ENCODE results near the gene SREK1. TPM values are rescaled to one million over a fixed set of nuclear protein-coding genes. Genes with fewer than 3 reads are reported as not detected.
"Not testable (repeated sequence)": the region's sequence is repeated elsewhere in the genome, so short reads cannot be mapped to it uniquely, and the experiment has no call there.

The SREK1 gene
- total RNA-seq, 6 experiments from 2014 or later: 20.9 to 44.4 (median 34.2) TPM

GRCh38 chr5:66136053-66136452 lies 8.0 kb upstream of the SREK1 start:
- TF ChIP-seq CTCF (IDR thresholded peaks at IDR 0.05): no peak
- no peak for TF ChIP-seq POLR2A (IDR thresholded peaks at IDR 0.05)
- WGBS (ENCODE audit: insufficient coverage, low coverage, low lambda C conversion rate, missing lambda C conversion rate): 62% methylated on average over 2 of the region's 2 CpGs
- Histone ChIP-seq H3K27me3 (no peaks in the 10 kb centered on the region), H3K9me3 (no peaks in the 10 kb centered on the region), H3K27ac (no peak overlapping the region), H3K36me3 (no peaks in the 10 kb centered on the region), H3K4me3 (no peak overlapping the region), H3K4me1 (no peaks in the 10 kb centered on the region)
- DNase-seq (no peak), ATAC-seq (no peak)
- intact Hi-C loops (cut with DNase I): no loop called here

- DNase-seq; H3K4me3 ChIP-seq; H3K9me3 ChIP-seq; H3K27ac ChIP-seq; H3K27me3 ChIP-seq; H3K4me1 ChIP-seq; intact Hi-C loops (cut with DNase I); ATAC-seq; H3K36me3 ChIP-seq: not testable (repeated sequence)
- 62% methylated on average over 3 of the region's 3 CpGs for WGBS (ENCODE audit: insufficient coverage, low coverage, low lambda C conversion rate, missing lambda C conversion rate)
Observed at GRCh38 chr5:66136944-66137343, 7.2 kb upstream of the SREK1 start.

GRCh38 chr5:66138637-66139317 lies 5.3 kb upstream of the SREK1 start:
- Histone ChIP-seq H3K4me3 (no peak overlapping the region), H3K4me1 (no peaks in the 10 kb centered on the region), H3K27me3 (no peaks in the 10 kb centered on the region), H3K9me3 (no peaks in the 10 kb centered on the region), H3K36me3 (no peaks in the 10 kb centered on the region), H3K27ac (no peak overlapping the region)
- intact Hi-C loops (cut with DNase I): no loop called here
- DNase-seq (no peak), ATAC-seq (no peak)
- no CpG with 5 or more reads among the region's 1 CpG for WGBS (ENCODE audit: insufficient coverage, low coverage, low lambda C conversion rate, missing lambda C conversion rate)
- TF ChIP-seq CTCF (IDR thresholded peaks at IDR 0.05) (no peak), POLR2A (IDR thresholded peaks at IDR 0.05) (no peak)

GRCh38 chr5:66139318-66139712 lies 4.8 kb upstream of the SREK1 start:
- no peaks in the 10 kb centered on the region for H3K27me3 ChIP-seq
- TF ChIP-seq CTCF (IDR thresholded peaks at IDR 0.05): no peak
- no peak for TF ChIP-seq POLR2A (IDR thresholded peaks at IDR 0.05)
- WGBS (ENCODE audit: insufficient coverage, low coverage, low lambda C conversion rate, missing lambda C conversion rate): 69% methylated on average over 2 of the region's 2 CpGs
- DNase-seq (no peak), ATAC-seq (no peak)
- no peaks in the 10 kb centered on the region for H3K9me3 ChIP-seq
- H3K4me3 ChIP-seq: no peak overlapping the region
- H3K36me3 ChIP-seq: no peaks in the 10 kb centered on the region
- no peaks in the 10 kb centered on the region for H3K4me1 ChIP-seq
- intact Hi-C loops (cut with DNase I): no loop called here
- no peak overlapping the region for H3K27ac ChIP-seq

GRCh38 chr5:66142417-66142816 lies 1.7 kb upstream of the SREK1 start:
- ATAC-seq (no peak), DNase-seq (no peak)
- WGBS (ENCODE audit: insufficient coverage, low coverage, low lambda C conversion rate, missing lambda C conversion rate): 85% methylated on average over 2 of the region's 2 CpGs
- no peak overlapping the region for H3K27ac ChIP-seq
- no peaks in the 10 kb centered on the region for H3K36me3 ChIP-seq
- no peak for TF ChIP-seq POLR2A (IDR thresholded peaks at IDR 0.05)
- TF ChIP-seq CTCF (IDR thresholded peaks at IDR 0.05): no peak
- H3K27me3 ChIP-seq: no peaks in the 10 kb centered on the region
- peaks cover 0 to 16% (median under 1%) of the 10 kb centered on the region in 4 donors for H3K4me1 ChIP-seq
- no peaks in the 10 kb centered on the region for H3K9me3 ChIP-seq
- H3K4me3 ChIP-seq: no peak overlapping the region
- intact Hi-C loops (cut with DNase I): no loop called here
